Transverse colon (tissue), 4 donors: ENCODE measurements around the gene PEDS1. TPM values are rescaled to one million over a fixed set of nuclear protein-coding genes. Genes with fewer than 3 reads are reported as not detected.

Experiments used
- DNase-seq: peaks from one replicate; pipeline ENCODE4 v3.0.0-alpha.2; 2019
- H3K27ac ChIP-seq, 4 donors: fragments of 200-600 bp; sonication (generic); 2 replicates each; pipeline ENCODE4 v1.5.1; 2016 to 2018; ENCODE audit warnings: inconsistent platforms in 4 of 4
- H3K27me3 ChIP-seq: fragments of 200-600 bp; sonication (generic); 2 replicates; pipeline ENCODE4 v1.5.1; 2017; ENCODE audit warnings: inconsistent platforms
- H3K36me3 ChIP-seq, 4 donors: fragments of 200-600 bp; sonication (generic); 2 replicates each; pipeline ENCODE4 v1.5.1; 2017 to 2019; ENCODE audit warnings: inconsistent platforms in 4 of 4
- H3K4me1 ChIP-seq, 4 donors: fragments of 200-600 bp; sonication (generic); 2 replicates each; pipeline ENCODE4 v1.5.1; 2017 to 2020; ENCODE audit warnings: inconsistent platforms in 4 of 4
- H3K4me3 ChIP-seq, 4 donors: fragments of 200-600 bp; sonication (generic); 1 replicate in 1 of 4; 2 replicates in 3 of 4; pipeline versions ENCODE4 v1.5.1 to v1.6.1; 2017 to 2019; ENCODE audit warnings: inconsistent platforms in 4 of 4
- H3K9me3 ChIP-seq, 2 donors: fragments of 200-600 bp; sonication (generic); 2 replicates each; pipeline ENCODE4 v1.5.1; 2017 to 2019; ENCODE audit warnings: inconsistent platforms in 2 of 2
- EP300 ChIP-seq: sonication (generic); formaldehyde crosslinking; IDR thresholded peaks from one replicate; pipeline ENCODE4 v1.6.1; 2017; ENCODE audit warnings: antibody characterized with exemption, low read depth
- POLR2A ChIP-seq: fragments of 450-650 bp; IDR thresholded peaks from one replicate; pipeline ENCODE4 v1.6.1; 2016; ENCODE audit warnings: antibody characterized with exemption, mild to moderate bottlenecking, moderate library complexity
- POLR2AphosphoS5 ChIP-seq, 3 donors: sonication (generic); formaldehyde crosslinking; IDR thresholded peaks; one replicate each; pipeline ENCODE4 v1.6.1; 2016; ENCODE audit warnings: antibody characterized with exemption in 3 of 3
- WGBS, 2 donors: methylation state at CpG; one replicate each; pipeline ENCODE4 v1.1.5; 2018; ENCODE audit warnings: low coverage in 1 of 2; 5-methylcytosine and 5-hydroxymethylcytosine counted together
- in situ Hi-C, 4 donors: fragments of 200-750 bp; cut with MboI; loops; one replicate each; pipeline versions ENCODE4 v1.15.0 to v1.15.1; 2017; ENCODE audit warnings: low sequenced_read_pairs in 3 of 4, low pct_ligation_motif_present in 1 of 4, low pct_unique_long_range_greater_than_20kb in 1 of 4
- intact Hi-C: fragments of 100-400 bp; cut with DNase I; formaldehyde crosslinking; loops from one replicate; pipeline ENCODE4 v1.15.1; 2023; ENCODE audit warnings: low total_unique reads
- total RNA-seq, 4 donors: library from RNA; depleted of rRNA; stranded (reverse); fragments of >200 nt; gene quantifications; one replicate each; pipeline ENCODE4 v1.1.0, GENCODE V29; 2016
- TF ChIP-seq, protein P1 (sequence below), 5 experiments: fragments of 200-600 bp in 3 of 5; fragments of 450-650 bp in 2 of 5; sonication (generic) in 3 of 5; IDR thresholded peaks; 1 replicate in 2 of 5; 2 replicates in 3 of 5; pipeline ENCODE4 v1.5.1; 2016 to 2017; ENCODE audit warnings: antibody characterized with exemption in 5 of 5, inconsistent platforms in 3 of 5, mild to moderate bottlenecking in 2 of 5, moderate library complexity in 1 of 5

The PEDS1 gene
- total RNA-seq, 4 donors from 2014 or later = 9.6 to 30.9 (median 23.2) TPM

- WGBS, 2 donors = 85% methylated on average over 6 of the region's 6 CpGs; no CpG with 5 or more reads in 1 of the 2 donors
- Histone ChIP-seq H3K27me3 (no peaks in the 10 kb centered on the region), H3K27ac (peak overlapping the region in 3 of 4 donors; percentile 22 to 80 (median 72)), H3K9me3 (no peaks in the 10 kb centered on the region), H3K36me3 (peaks cover 0 to 5% (median 0%) of the 10 kb centered on the region in 4 donors), H3K4me1 (peaks cover 0 to 26% (median 10%) of the 10 kb centered on the region in 4 donors), H3K4me3 (no peak overlapping the region)
- in situ Hi-C loops (no loop called here), intact Hi-C loops (no loop called here)
- no peak for DNase-seq
- TF ChIP-seq EP300 (no peak), POLR2AphosphoS5 (IDR thresholded peaks at IDR 0.05) (no peak), POLR2A (no peak)
- TF ChIP-seq, protein P1, sequence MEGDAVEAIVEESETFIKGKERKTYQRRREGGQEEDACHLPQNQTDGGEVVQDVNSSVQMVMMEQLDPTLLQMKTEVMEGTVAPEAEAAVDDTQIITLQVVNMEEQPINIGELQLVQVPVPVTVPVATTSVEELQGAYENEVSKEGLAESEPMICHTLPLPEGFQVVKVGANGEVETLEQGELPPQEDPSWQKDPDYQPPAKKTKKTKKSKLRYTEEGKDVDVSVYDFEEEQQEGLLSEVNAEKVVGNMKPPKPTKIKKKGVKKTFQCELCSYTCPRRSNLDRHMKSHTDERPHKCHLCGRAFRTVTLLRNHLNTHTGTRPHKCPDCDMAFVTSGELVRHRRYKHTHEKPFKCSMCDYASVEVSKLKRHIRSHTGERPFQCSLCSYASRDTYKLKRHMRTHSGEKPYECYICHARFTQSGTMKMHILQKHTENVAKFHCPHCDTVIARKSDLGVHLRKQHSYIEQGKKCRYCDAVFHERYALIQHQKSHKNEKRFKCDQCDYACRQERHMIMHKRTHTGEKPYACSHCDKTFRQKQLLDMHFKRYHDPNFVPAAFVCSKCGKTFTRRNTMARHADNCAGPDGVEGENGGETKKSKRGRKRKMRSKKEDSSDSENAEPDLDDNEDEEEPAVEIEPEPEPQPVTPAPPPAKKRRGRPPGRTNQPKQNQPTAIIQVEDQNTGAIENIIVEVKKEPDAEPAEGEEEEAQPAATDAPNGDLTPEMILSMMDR (IDR thresholded peaks at IDR 0.05) = no peak
Observed at GRCh38 chr20:50133041-50133440, 20.5 kb downstream of the PEDS1 start.

- Histone ChIP-seq H3K4me1 (peaks cover 2 to 32% (median 20%) of the 10 kb centered on the region in 4 donors), H3K27me3 (no peaks in the 10 kb centered on the region), H3K36me3 (peaks cover 0 to 14% (median 2%) of the 10 kb centered on the region in 4 donors), H3K27ac (peak overlapping the region; percentile 27 to 80 (median 72)), H3K4me3 (no peak overlapping the region), H3K9me3 (no peaks in the 10 kb centered on the region)
- TF ChIP-seq POLR2AphosphoS5 (IDR thresholded peaks at IDR 0.05) (peak in 1 of 3 donors; percentile 39), POLR2A (no peak)
- TF ChIP-seq, protein P1 (IDR thresholded peaks at IDR 0.05) = no peak
- intact Hi-C loops (no loop called here), in situ Hi-C loops (no loop called here)
- 83% methylated on average over 4 of the region's 4 CpGs; no CpG with 5 or more reads in 1 of the 2 donors for WGBS, 2 donors
- peak; percentile 35 for DNase-seq
Observed at GRCh38 chr20:50130995-50131394, 22.5 kb downstream of the PEDS1 start.

DNA sequence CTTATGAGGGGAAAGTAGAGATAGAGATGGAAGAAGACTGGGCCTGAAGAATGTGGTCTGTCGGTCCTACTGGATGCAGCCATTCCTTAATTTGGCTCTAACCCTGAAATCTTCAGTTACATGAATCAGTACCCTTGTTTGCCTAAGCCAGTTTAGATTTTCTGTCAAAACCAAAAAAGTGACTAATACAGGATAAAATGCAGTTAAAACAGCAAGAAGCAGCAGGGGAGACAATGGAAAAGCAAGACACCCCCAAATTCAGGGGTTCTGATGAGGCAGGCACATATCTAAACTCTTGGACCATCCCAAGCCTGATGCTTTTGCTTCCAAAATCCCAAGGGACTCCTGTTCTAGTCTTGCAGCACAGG is 23.2 kb downstream of the PEDS1 start:
- no peak for DNase-seq
- peaks cover 0 to 14% (median 2%) of the 10 kb centered on the region in 4 donors for H3K36me3 ChIP-seq
- in situ Hi-C loops (no loop called here), intact Hi-C loops (no loop called here)
- H3K27ac ChIP-seq = peak overlapping the region in 3 of 4 donors; percentile 72 to 80 (median 73)
- peaks cover 2 to 33% (median 21%) of the 10 kb centered on the region in 4 donors for H3K4me1 ChIP-seq
- H3K27me3 ChIP-seq = no peaks in the 10 kb centered on the region
- TF ChIP-seq POLR2AphosphoS5 (IDR thresholded peaks at IDR 0.05) (no peak), EP300 (no peak), POLR2A (no peak)
- TF ChIP-seq, protein P1 (IDR thresholded peaks at IDR 0.05) = no peak
- no peaks in the 10 kb centered on the region for H3K9me3 ChIP-seq
- H3K4me3 ChIP-seq = no peak overlapping the region
- 91% methylated on average over 1 of the region's 1 CpG; no CpG with 5 or more reads in 1 of the 2 donors for WGBS, 2 donors

DNA sequence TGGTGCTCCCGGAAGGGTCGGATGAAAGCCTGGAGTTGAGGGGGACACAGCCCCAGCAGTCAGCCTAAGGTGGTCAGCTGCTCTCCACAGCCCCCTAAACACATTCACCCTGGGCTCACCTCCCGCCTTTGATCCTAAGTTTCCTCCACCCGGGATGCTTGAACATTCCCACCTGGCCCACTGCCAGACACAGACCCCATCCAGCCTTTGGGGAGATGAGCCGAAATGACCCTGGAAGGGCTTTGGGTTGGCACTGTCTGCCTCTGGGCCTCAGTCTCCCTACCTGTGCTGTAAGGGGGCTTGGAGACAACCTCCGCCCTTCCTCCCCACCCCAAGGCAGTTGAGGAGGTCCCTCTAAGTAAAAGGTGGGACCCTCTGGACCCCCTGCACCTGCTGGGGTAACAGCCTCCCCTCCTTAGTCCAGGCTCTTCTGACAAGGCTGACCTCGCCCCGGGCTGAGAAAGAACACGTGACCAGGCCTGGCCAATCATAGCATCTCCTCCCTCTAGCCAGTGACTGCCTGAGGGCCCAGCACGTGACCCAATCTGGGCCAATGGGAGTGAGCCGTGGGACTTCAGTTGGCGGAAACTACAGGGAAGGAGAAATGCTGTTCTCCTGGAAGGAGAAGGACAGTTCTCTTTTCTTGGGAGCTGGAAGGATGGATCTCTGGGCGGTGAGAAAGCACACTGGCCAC is 23.7 kb downstream of the PEDS1 start:
- no peak overlapping the region for H3K4me3 ChIP-seq
- TF ChIP-seq POLR2AphosphoS5 (IDR thresholded peaks at IDR 0.05) (no peak), EP300 (no peak), POLR2A (no peak)
- TF ChIP-seq, protein P1 (IDR thresholded peaks at IDR 0.05) = no peak
- H3K36me3 ChIP-seq = peaks cover 0 to 15% (median 2%) of the 10 kb centered on the region in 4 donors
- peak overlapping the region; percentile 14 to 80 (median 72) for H3K27ac ChIP-seq
- in situ Hi-C loops (no loop called here), intact Hi-C loops (no loop called here)
- DNase-seq = no peak
- 95% methylated on average over 13 of the region's 13 CpGs; no CpG with 5 or more reads in 1 of the 2 donors for WGBS, 2 donors
- peaks cover 2 to 33% (median 21%) of the 10 kb centered on the region in 4 donors for H3K4me1 ChIP-seq
- no peaks in the 10 kb centered on the region for H3K9me3 ChIP-seq
- H3K27me3 ChIP-seq = no peaks in the 10 kb centered on the region
